ENCODE measurements around the gene MARCO. TPM values are rescaled to one million over a fixed set of nuclear protein-coding genes. Genes with fewer than 3 reads are reported as not detected.

Gene MARCO
- total RNA-seq, 3 donors from 2014 or later: 6.6 to 58.6 (median 6.9) TPM

- TF ChIP-seq POLR2A (IDR thresholded peaks at IDR 0.05) (no peak), CTCF (IDR thresholded peaks at IDR 0.05) (no peak), POLR2AphosphoS5 (IDR thresholded peaks at IDR 0.05) (no peak)
- DNase-seq (ENCODE audit: low spot score in 2 of 2): no peak
- H3K36me3 ChIP-seq: no peaks in the 10 kb centered on the region
- no peak overlapping the region for H3K4me3 ChIP-seq
- no peaks in the 10 kb centered on the region for H3K9me3 ChIP-seq
- H3K27ac ChIP-seq: no peak overlapping the region
- no peaks in the 10 kb centered on the region for H3K4me1 ChIP-seq
- intact Hi-C loops (cut with DNase I; ENCODE audit: low total_unique reads): no loop called here
- no peaks in the 10 kb centered on the region for H3K27me3 ChIP-seq
These were observed 38.2 kb upstream of the MARCO start for GRCh38 chr2:118903551-118904479.

GRCh38 chr2:118905206-118905605 is 36.8 kb upstream of the MARCO start:
- DNase-seq (ENCODE audit: low spot score in 2 of 2): no peak
- no peaks in the 10 kb centered on the region for H3K36me3 ChIP-seq
- intact Hi-C loops (cut with DNase I; ENCODE audit: low total_unique reads): no loop called here
- no peak overlapping the region for H3K27ac ChIP-seq
- no peaks in the 10 kb centered on the region for H3K4me1 ChIP-seq
- H3K9me3 ChIP-seq: no peaks in the 10 kb centered on the region
- H3K27me3 ChIP-seq: no peaks in the 10 kb centered on the region
- TF ChIP-seq POLR2AphosphoS5 (IDR thresholded peaks at IDR 0.05) (no peak), POLR2A (IDR thresholded peaks at IDR 0.05) (no peak), CTCF (IDR thresholded peaks at IDR 0.05) (no peak)
- no peak overlapping the region for H3K4me3 ChIP-seq

GRCh38 chr2:118906186-118906585 is 35.8 kb upstream of the MARCO start:
- no peak for DNase-seq (ENCODE audit: low spot score in 2 of 2)
- H3K27me3 ChIP-seq: no peaks in the 10 kb centered on the region
- H3K4me1 ChIP-seq: no peaks in the 10 kb centered on the region
- H3K4me3 ChIP-seq: no peak overlapping the region
- intact Hi-C loops (cut with DNase I; ENCODE audit: low total_unique reads): no loop called here
- no peaks in the 10 kb centered on the region for H3K36me3 ChIP-seq
- peaks cover 0 to 3% of the 10 kb centered on the region in 2 donors for H3K9me3 ChIP-seq
- TF ChIP-seq POLR2A (IDR thresholded peaks at IDR 0.05): no peak
- TF ChIP-seq POLR2AphosphoS5 (IDR thresholded peaks at IDR 0.05): no peak
- no peak for TF ChIP-seq CTCF (IDR thresholded peaks at IDR 0.05)
- H3K27ac ChIP-seq: no peak overlapping the region

GRCh38 chr2:118907759-118908158 is 34.2 kb upstream of the MARCO start:
- intact Hi-C loops (cut with DNase I; ENCODE audit: low total_unique reads): no loop called here
- no peak for TF ChIP-seq CTCF (IDR thresholded peaks at IDR 0.05)
- no peak for TF ChIP-seq POLR2AphosphoS5 (IDR thresholded peaks at IDR 0.05)
- TF ChIP-seq POLR2A (IDR thresholded peaks at IDR 0.05): no peak
- H3K27me3 ChIP-seq: no peaks in the 10 kb centered on the region
- no peaks in the 10 kb centered on the region for H3K4me1 ChIP-seq
- no peak for DNase-seq (ENCODE audit: low spot score in 2 of 2)
- H3K27ac ChIP-seq: no peak overlapping the region
- H3K36me3 ChIP-seq: no peaks in the 10 kb centered on the region
- H3K9me3 ChIP-seq: peaks cover 0 to 3% of the 10 kb centered on the region in 2 donors
- H3K4me3 ChIP-seq: no peak overlapping the region

GRCh38 chr2:118909191-118909590 is 32.8 kb upstream of the MARCO start:
- TF ChIP-seq CTCF (IDR thresholded peaks at IDR 0.05): no peak
- no peak for TF ChIP-seq POLR2A (IDR thresholded peaks at IDR 0.05)
- no peak for TF ChIP-seq POLR2AphosphoS5 (IDR thresholded peaks at IDR 0.05)
- H3K4me3 ChIP-seq: no peak overlapping the region

More at GRCh38 chr2:118909191-118909590, 32.8 kb upstream of the MARCO start:
- Histone ChIP-seq H3K4me1 (no peaks in the 10 kb centered on the region), H3K9me3 (peaks cover 0 to 3% of the 10 kb centered on the region in 2 donors), H3K36me3 (no peaks in the 10 kb centered on the region), H3K27ac (no peak overlapping the region), H3K27me3 (no peaks in the 10 kb centered on the region)
- DNase-seq (ENCODE audit: low spot score in 2 of 2): no peak
- intact Hi-C loops (cut with DNase I; ENCODE audit: low total_unique reads): no loop called here
